ENCODE results near the gene CUL7. TPM values are rescaled to one million over a fixed set of nuclear protein-coding genes. Genes with fewer than 3 reads are reported as not detected.

The CUL7 gene
- total and polyA plus RNA-seq, 10 of the 15 experiments (the other 5 are each of a cell fraction or from before 2014, with no cell fraction given) = 0.66 to 18.4 (median 10.9) TPM

DNA sequence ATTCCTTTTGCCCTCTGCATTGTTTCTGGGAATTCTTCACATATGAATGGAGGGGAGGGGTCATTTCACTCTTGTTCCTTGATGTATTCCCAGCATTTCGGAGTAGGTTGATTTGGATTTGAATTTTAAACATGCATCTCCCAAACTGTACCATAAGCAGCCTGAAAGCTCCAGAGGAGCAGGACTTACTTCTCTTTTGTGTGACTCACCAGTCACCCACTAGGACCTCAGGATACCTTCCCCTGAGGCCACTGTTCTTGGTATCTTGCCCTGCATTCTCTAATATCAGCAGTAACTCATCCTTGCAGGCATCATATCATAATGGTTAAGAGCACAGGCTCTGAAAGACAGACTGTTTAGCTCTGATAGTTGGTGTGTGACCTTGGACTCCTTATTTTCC, 4.9 kb upstream of the CUL7 start:
- intact Hi-C loops (cut with micrococcal nuclease; ENCODE audit: unreplicated experiment) = loop anchor here (5.0 kb wide), 1 partner anchor 156 kb away; no protein-coding TSS in a partner anchor
- peak; percentile 18 for FAIRE-seq
- 0% methylated on average over 1 of the region's 1 CpG for WGBS (ENCODE audit: insufficient coverage, insufficient replicate concordance, low lambda C conversion rate, missing lambda C conversion rate)
- Histone ChIP-seq H4K20me1 (ENCODE audit: control insufficient read depth, insufficient read depth) (no peaks in the 10 kb centered on the region), H3K4me1 (ENCODE audit: control insufficient read depth, insufficient read depth, low read length) (peaks cover 3% of the 10 kb centered on the region), H3K9ac (ENCODE audit: control insufficient read depth, insufficient read depth, low read length) (peak overlapping the region; percentile 89), H3K4me2 (ENCODE audit: control insufficient read depth, insufficient read depth) (peak overlapping the region; percentile 94), H3K79me2 (ENCODE audit: control insufficient read depth, insufficient read depth, low read length) (peaks cover 19% of the 10 kb centered on the region), H2AFZ (ENCODE audit: control insufficient read depth, low read depth, low read length) (no peak overlapping the region), H3K27ac (ENCODE audit: control insufficient read depth, insufficient read depth) (peak overlapping the region; percentile 87), H3K36me3 (ENCODE audit: control insufficient read depth in 2 of 2, insufficient read depth in 2 of 2, low read length in 1 of 2) (no peaks in the 10 kb centered on the region; a peak in 2 of 4 replicates), H3K9me3 (replicated peaks; ENCODE audit: control insufficient read depth, insufficient read depth, low read length) (no peaks in the 10 kb centered on the region), H3K27me3 (replicated peaks in 1 of 2; ENCODE audit: control insufficient read depth in 2 of 2, insufficient read depth in 2 of 2, low read length in 1 of 2) (no peaks in the 10 kb centered on the region), H3K4me3 (peak overlapping the region; percentile 95)
- no peak for DNase-seq (ENCODE audit: low read depth, low spot score)
- ATAC-seq = no peak
- ChIA-PET CTCF (interaction anchor here (0.9 kb wide), 1 partner anchor 38 kb away, joined by 3 read pairs; no protein-coding TSS in a partner anchor), SMC1A (ENCODE audit: uncharacterized antibody, unreplicated experiment) (interaction anchor here (0.7 to 2.2 kb wide), 5 partner anchors 44 to 158 kb away, joined by 3 to 10 read pairs (median 5); partner anchors contain the start of genes KLHDC3 and MEA1), RAD21 (ENCODE audit: unreplicated experiment) (interaction anchor here (1.3 kb wide), 3 partner anchors 38 to 48 kb away, joined by 4 to 8 read pairs (median 5); partner anchors contain the start of gene KLHDC3), POLR2A (interaction anchor here (0.9 to 2.5 kb wide), 3 partner anchors 35 to 129 kb away, joined by 5 to 19 read pairs (median 12); partner anchors contain the start of genes CNPY3, KLHDC3 and MEA1)
- no TSS peak for BruUV-seq (replicated peaks)
- in situ Hi-C loops (cut with MboI) = no loop called here
- TF ChIP-seq IKZF1 (conservative IDR thresholded peaks at IDR 0.05) (no peak), PAX8 (IDR thresholded peaks at IDR 0.05) (0 out of 2 replicates have a peak, but pooled peaks have one; percentile 48), NFYA (IDR thresholded peaks at IDR 0.05; ENCODE audit: borderline replicate concordance, low read depth, low read length) (no peak)
- TF ChIP-seq, protein P1, sequence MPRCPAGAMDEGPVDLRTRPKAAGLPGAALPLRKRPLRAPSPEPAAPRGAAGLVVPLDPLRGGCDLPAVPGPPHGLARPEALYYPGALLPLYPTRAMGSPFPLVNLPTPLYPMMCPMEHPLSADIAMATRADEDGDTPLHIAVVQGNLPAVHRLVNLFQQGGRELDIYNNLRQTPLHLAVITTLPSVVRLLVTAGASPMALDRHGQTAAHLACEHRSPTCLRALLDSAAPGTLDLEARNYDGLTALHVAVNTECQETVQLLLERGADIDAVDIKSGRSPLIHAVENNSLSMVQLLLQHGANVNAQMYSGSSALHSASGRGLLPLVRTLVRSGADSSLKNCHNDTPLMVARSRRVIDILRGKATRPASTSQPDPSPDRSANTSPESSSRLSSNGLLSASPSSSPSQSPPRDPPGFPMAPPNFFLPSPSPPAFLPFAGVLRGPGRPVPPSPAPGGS (IDR thresholded peaks at IDR 0.05; ENCODE audit: borderline replicate concordance, insufficient read depth, low read depth, low read length, poor library complexity, severe bottlenecking) = no peak

DNA sequence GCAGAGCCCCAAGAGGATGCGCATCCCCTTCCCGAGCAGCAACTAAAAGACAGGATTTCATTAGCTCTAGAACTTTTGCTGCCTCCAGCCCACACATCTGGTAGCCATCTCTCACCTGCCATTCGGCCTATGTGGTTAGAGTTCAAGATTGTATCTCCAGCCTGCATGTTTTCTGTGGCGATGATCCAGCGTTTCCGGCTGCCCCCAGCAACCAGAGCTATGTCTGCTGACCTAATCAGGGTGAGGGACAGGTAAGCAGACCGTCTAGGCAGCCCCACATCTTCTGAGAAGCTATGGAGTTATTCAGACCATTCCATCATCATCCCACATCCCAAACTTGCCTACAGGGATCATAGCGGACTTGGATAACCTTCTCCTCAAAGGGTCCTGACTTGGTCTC, 2.3 kb upstream of the CUL7 start:
- WGBS (ENCODE audit: insufficient coverage, insufficient replicate concordance, low lambda C conversion rate, missing lambda C conversion rate) = 82% methylated on average over 8 of the region's 8 CpGs
- no peak overlapping the region for H3K9ac ChIP-seq (ENCODE audit: control insufficient read depth, insufficient read depth, low read length)
- peaks cover 36% of the 10 kb centered on the region for H3K79me2 ChIP-seq (ENCODE audit: control insufficient read depth, insufficient read depth, low read length)
- SMC1A ChIA-PET (ENCODE audit: uncharacterized antibody, unreplicated experiment) = interaction anchor here (0.6 kb wide), 1 partner anchor 42 kb away, joined by 3 read pairs; the partner anchor contains the start of gene KLHDC3
- H3K4me2 ChIP-seq (ENCODE audit: control insufficient read depth, insufficient read depth) = no peak overlapping the region
- no peak overlapping the region for H3K4me3 ChIP-seq
- no peak overlapping the region for H2AFZ ChIP-seq (ENCODE audit: control insufficient read depth, low read depth, low read length)
- no peak for ATAC-seq
- peaks cover 17% of the 10 kb centered on the region for H3K4me1 ChIP-seq (ENCODE audit: control insufficient read depth, insufficient read depth, low read length)
- POLR2A ChIA-PET = interaction anchor here (0.7 to 2.8 kb wide), 2 partner anchors 25 to 127 kb away, joined by 3 to 9 read pairs; partner anchors contain the start of gene CNPY3
- H3K27ac ChIP-seq (ENCODE audit: control insufficient read depth, insufficient read depth) = no peak overlapping the region
- no peak for DNase-seq (ENCODE audit: low read depth, low spot score)
- RAD21 ChIA-PET (ENCODE audit: unreplicated experiment) = no interaction called here
- no peak for FAIRE-seq
- no peaks in the 10 kb centered on the region for H3K27me3 ChIP-seq (replicated peaks in 1 of 2; ENCODE audit: control insufficient read depth in 2 of 2, insufficient read depth in 2 of 2, low read length in 1 of 2)
- BruUV-seq (replicated peaks) = no TSS peak
- H3K9me3 ChIP-seq (replicated peaks; ENCODE audit: control insufficient read depth, insufficient read depth, low read length) = no peaks in the 10 kb centered on the region
- no peaks in the 10 kb centered on the region for H4K20me1 ChIP-seq (ENCODE audit: control insufficient read depth, insufficient read depth)
- peaks cover 1 to 5% of the 10 kb centered on the region in 2 experiments; a peak in 3 of 4 replicates for H3K36me3 ChIP-seq (ENCODE audit: control insufficient read depth in 2 of 2, insufficient read depth in 2 of 2, low read length in 1 of 2)
- intact Hi-C loops (cut with micrococcal nuclease; ENCODE audit: unreplicated experiment) (loop anchor here (5.0 kb wide), 1 partner anchor 154 kb away; no protein-coding TSS in a partner anchor), in situ Hi-C loops (cut with MboI) (no loop called here)
- CTCF ChIA-PET = no interaction called here
- no peak for TF ChIP-seq CBFB (IDR thresholded peaks at IDR 0.05; ENCODE audit: low read depth)
- TF ChIP-seq, protein P2, sequence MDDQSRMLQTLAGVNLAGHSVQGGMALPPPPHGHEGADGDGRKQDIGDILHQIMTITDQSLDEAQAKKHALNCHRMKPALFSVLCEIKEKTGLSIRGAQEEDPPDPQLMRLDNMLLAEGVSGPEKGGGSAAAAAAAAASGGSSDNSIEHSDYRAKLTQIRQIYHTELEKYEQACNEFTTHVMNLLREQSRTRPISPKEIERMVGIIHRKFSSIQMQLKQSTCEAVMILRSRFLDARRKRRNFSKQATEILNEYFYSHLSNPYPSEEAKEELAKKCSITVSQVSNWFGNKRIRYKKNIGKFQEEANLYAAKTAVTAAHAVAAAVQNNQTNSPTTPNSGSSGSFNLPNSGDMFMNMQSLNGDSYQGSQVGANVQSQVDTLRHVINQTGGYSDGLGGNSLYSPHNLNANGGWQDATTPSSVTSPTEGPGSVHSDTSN (IDR thresholded peaks at IDR 0.05; ENCODE audit: insufficient replicate concordance, low read depth, low read length) = no peak
- TF ChIP-seq RAD51 (IDR thresholded peaks at IDR 0.05) = no peak
- TF ChIP-seq CHD1 (IDR thresholded peaks at IDR 0.05; ENCODE audit: low read depth, low read length) = no peak
- TF ChIP-seq STAT3 (IDR thresholded peaks at IDR 0.05; ENCODE audit: low read depth, low read length) = no peak
- TF ChIP-seq, protein P3, sequence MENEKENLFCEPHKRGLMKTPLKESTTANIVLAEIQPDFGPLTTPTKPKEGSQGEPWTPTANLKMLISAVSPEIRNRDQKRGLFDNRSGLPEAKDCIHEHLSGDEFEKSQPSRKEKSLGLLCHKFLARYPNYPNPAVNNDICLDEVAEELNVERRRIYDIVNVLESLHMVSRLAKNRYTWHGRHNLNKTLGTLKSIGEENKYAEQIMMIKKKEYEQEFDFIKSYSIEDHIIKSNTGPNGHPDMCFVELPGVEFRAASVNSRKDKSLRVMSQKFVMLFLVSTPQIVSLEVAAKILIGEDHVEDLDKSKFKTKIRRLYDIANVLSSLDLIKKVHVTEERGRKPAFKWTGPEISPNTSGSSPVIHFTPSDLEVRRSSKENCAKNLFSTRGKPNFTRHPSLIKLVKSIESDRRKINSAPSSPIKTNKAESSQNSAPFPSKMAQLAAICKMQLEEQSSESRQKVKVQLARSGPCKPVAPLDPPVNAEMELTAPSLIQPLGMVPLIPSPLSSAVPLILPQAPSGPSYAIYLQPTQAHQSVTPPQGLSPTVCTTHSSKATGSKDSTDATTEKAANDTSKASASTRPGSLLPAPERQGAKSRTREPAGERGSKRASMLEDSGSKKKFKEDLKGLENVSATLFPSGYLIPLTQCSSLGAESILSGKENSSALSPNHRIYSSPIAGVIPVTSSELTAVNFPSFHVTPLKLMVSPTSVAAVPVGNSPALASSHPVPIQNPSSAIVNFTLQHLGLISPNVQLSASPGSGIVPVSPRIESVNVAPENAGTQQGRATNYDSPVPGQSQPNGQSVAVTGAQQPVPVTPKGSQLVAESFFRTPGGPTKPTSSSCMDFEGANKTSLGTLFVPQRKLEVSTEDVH (IDR thresholded peaks at IDR 0.05; ENCODE audit: low read depth, partially characterized antibody) = no peak

All from GM12878 (cell line).